CMK (cell line): ENCODE results near the gene RFXAP.

Experiments used
- DNase-seq: peaks from one replicate; pipeline ENCODE4 v3.0.0-alpha.2; 2010; ENCODE audit warnings: low read depth

Gene RFXAP

DNA sequence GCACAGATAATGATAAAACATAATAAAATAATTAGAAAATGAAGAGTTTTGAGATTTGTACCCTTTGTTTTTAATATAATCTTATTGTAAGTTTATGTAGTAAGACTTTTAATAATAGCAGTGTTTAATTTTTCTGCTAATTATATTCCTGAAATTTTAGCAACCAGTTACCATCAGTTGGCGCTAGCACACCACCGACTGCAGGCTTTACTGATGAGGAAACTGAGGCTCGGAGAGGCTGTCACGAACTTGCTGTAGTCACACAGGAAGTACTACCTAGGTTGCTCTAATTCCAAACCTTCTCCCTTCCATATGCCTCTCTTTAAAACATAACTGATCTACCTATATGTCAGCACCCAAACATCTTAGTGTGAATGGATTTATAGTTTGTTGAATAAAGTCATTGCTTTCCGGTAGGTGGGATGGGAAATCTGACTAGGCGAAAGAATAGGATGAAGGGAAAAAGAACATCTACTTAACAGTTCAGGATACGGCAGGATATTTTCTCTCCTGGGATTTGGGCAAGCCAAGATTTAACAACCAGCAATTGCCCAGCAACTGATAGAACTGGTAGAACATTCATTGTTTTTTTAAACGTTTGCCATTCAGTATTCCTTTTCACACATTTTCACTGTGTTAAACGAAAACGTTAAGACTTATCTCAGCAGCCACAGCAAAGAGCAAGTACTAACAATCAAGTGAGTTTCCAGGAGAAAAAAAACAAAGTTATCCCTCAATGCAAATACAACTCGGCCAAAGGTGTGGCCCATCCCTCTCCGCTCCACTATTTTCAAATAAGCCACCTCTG, 822 bp upstream of the RFXAP start:
- no peak for DNase-seq

DNA sequence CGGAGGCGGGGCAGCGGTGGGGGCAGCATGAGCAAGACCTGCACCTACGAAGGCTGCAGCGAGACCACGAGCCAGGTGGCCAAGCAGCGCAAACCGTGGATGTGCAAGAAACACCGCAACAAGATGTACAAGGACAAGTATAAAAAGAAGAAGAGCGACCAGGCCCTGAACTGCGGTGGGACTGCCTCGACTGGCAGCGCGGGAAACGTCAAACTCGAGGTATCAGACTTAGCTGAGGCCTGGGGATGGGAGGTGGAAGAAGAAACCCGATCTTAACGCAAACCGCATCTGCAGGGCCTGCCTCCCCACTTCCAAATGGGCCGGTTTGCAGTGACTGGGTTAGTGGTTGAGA, 693 bp downstream of the RFXAP start:
- no peak for DNase-seq

- no peak for DNase-seq
These were observed 1.2 kb downstream of the RFXAP start for GRCh38 chr13:36820222-36820621.

DNA sequence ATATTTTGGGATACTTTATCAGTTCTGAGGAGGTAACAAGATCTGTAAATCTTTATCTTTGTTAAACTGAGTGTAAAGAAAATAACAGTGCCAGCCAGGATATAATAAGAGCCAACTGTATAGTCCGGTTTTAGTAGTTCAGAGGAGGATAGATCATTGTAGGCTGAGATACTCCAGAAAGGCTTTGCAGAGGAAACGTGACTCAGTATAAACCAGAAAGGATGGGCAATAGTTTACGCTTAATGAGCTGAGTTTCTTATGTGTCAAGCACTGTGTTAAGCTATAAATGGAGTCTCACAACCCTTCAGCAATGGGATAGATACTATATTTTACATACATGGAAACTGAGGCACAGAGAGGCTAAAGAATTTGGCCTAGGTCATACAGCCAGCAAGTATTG, 3.8 kb downstream of the RFXAP start:
- DNase-seq: no peak

GRCh38 chr13:36829753-36830152, 10.7 kb downstream of the RFXAP start:
- DNase-seq: no peak

- DNase-seq: no peak
These were observed 12.3 kb downstream of the RFXAP start for GRCh38 chr13:36831291-36831690.

DNA sequence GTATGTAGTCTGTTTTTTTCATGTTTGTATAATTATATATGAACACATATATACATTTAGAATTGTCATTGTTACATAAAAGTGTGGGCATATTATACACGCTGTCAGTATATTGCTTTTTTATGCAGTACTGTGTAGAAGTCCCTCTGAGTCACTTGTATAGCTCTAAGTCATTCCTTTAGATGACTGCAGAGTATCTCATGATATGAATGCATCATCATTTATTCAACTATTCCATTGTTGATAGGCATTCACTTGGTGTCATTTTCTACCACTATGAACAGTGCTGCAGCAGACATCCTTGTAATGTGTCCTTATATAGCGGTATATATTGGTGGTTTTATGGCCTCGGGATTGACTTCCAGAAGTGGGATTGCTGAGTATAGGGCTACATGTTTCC, 15.3 kb downstream of the RFXAP start:
- no peak for DNase-seq

DNA sequence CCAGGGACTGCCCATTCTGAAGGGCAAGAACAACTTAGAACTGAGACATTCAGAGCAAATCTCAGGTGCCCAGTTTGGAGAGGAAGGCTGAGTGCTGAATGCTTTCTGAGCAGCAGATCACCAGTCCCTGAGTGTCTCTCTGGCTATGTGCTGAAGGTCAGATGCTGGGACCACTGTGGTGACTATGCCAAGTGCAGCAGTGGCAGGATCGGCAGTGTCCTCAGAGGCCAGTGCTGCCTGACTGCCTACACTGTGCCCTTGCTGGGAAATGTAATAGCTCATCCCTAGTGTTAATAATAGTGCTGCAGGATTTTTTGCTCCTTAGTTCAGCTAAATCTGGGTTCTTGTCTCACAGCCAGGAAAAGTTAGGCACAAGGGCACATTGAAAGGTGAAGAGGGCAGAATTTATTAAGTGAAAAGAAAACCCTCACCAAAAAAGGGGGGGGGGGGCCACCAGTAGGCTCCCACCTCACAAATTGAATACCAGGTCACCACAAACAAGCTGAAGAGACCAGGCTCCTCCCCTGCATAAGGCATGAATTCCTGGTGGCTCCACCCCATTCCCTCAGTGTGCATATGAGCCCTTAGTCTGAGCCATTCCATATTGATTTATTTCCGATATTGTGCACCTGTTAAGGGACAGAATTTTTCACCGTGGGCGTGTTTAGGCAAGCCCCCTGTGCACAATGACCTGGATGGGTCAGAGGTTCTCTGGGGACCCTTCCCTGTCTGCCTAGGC, 18.5 kb downstream of the RFXAP start:
- DNase-seq: no peak

DNA sequence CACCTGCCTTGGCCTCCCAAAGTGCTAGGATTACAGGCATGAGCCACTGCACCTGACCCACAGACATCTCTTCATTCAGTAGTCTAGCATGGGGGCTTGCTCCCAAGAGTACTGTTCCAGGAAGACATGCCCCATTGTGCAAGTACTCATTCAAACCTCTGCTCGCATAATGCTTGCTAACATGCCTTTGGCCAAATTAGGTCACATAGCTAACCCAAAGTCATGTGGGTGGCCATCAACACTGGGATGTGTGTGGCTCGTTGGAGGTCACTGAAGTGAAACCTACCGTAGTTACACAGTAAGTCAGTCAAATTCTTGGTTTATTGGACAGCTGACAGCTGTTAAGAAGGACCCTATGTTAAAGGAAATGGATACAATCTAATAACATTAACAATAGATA, 20.3 kb downstream of the RFXAP start:
- no peak for DNase-seq

GRCh38 chr13:36839981-36840380, 21.0 kb downstream of the RFXAP start:
- no peak for DNase-seq

- DNase-seq: no peak
These were observed 21.8 kb downstream of the RFXAP start for GRCh38 chr13:36840718-36841250.

DNA sequence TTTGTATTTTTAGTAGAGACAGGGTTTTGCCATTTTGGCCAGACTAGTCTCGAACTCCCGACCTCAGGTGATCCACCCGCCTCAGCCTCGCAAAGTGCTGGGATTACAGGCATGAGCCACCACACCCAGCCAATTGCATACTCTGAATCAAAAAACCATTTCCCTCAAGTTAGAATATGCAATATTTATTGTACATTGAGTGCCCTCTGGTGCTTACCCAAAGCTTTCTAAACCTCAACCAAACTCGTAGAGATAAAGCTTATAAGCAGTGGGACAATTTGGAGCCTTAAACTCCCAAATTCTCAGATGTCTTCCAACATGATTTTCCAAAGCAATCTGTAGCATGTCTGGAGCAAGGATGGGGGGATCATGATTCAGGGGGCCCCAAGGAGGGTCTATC, 22.4 kb downstream of the RFXAP start:
- DNase-seq: no peak

- DNase-seq: no peak
These were observed 28.6 kb downstream of the RFXAP start for GRCh38 chr13:36847606-36848005.

DNA sequence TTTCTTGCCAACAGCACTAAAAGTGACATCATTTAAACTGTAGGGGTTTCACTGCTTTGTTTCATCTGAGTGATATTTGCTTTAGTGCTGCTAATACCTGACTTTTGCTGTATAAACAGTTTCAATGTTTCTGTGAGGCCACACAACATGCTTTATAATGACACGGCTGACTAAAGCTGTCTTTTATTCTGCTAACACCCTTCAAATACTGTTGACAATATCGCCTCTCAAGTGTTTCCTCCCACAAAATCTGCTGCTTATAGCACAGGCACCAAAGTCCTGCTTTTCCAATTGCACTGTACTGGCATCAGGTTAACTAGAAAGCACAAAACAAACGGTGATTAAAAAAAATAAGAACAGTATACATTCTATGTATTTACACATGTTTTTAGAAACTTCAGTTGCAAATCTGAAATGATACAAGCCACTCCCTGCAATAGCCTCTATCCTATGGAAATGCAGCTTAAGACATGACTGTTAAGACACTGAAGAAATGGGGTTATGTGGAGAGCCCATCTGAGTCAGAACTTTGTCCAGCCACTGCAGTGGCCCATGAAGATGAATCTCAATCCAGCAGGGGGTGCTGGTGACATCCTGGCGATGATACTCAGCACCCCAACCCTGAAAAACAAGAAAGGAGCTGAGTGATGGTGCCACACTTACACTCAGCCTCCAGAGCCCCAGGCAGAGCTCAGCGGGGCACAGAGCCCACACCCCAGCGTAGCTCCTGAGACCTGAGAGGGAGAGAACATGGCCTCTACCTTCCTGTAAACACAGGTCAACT, 29.4 kb downstream of the RFXAP start:
- no peak for DNase-seq

DNA sequence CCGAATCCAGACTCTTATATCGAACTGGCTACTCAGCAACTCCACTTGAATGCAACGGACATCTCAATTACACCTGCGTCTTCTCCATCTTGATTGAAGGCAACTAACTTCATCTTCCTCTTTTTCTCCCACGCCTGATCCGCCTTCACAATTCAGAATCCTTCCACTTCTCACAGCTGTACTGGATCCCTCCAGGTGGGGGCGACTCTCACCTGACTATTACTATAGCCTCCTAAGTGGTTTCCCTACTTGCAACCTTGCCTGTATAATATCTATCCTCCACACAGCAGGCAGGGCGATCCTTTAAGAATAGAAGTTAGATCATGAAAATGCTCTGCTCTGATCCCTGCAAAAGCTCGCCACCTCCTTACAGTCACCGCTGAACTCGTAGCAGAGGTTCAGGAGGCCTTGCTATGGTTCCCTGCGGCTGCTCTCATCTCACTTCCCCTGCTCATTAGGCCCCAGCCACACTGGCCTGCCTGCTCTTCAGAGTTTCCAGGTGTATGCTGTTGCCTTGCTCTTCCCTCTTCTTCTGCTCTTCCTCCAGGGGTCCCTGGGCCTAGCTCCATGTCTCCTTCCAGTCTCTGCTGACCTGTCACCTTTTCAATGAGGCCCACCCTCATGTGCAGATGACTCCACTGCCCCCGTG, 31.9 kb downstream of the RFXAP start:
- no peak for DNase-seq

- DNase-seq: no peak
These were observed 38.2 kb downstream of the RFXAP start for GRCh38 chr13:36857253-36857652.

DNA sequence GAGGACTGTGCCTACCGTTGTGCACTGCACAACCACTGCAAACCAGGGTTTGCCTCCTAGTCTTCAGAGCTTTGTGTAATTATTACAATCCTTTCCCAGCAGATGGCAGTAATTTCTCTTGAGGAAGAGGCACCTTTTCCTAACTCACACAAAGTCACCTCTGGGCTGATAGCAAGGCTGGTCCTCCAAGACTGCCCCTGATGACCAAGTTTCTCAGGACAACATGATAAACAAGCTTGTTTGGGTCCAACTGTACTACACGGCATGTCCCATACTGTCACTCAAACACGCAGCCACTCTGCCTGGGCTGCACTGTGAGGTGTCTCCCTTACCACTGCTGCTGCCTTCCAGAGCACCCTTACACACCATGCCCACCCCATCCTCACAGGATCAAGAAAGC, 39.3 kb downstream of the RFXAP start:
- DNase-seq: peak; percentile 11

DNA sequence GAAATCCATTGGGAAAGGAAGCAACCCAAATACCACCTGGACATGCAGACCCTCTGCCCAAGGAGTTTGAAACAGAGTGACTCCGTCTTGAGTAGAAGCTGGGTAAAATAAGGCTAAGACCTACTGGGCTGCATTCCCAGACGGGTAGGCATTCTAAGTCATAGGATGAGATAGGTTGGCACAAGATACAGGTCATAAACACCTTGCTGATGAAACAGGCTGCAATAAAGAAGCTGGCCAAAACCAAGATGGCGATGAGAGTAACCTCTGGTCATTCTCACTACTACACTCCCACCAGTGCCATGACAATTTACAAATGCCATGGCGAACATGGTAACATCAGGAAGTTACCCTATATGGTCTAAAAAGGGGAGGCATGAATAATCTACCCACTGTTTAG, 40.2 kb downstream of the RFXAP start:
- no peak for DNase-seq

DNA sequence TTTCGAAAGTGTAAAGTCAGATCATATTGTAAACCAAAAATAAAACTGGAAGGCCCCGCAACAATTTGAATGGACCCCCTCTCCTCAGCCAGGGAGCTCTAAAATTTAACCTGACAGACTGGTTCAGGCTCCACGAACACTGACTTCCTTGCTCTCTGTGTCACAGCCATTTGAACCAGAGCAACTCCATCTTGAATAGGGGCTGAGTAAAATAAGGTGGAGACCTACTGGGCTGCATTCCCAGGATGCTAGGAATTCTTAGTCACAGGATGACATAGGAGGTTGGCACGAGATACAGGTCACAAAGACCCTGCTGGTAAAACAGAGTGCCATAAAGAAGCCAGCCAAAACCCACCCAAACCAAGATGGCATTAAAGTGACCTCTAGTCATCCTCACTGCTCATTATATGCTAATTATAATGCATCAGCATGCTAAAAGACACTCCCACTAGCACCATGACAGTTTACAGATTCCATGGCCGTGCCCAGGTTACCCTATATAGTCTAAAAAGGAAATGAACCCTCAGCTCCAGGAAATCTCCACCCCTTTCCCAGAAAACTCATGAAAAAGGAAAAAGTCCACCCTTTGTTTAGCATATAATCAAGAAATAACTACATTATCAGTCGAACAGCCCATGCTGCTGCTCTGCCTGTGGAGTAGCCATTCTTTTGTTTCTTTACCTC, 43.1 kb downstream of the RFXAP start:
- no peak for DNase-seq

DNA sequence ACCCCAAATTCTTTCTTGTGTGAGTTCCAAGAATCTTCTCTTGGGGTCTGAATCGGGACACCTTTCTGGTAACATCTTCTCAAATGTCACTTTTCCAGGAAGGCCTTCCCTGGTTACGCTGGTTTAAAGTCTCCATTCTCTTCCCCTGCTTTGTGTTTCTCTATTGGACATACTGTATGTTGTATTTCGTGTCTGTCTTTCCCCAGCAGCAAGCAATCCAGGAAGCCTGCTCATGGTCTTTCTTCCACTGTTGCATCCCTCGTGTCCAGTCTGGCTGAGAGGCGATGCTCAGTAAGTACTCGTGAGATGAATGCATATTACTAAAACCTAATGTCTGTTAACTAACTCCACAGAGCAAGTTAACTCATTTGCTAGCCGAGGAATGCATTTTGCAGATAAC, 43.7 kb downstream of the RFXAP start:
- no peak for DNase-seq

- DNase-seq: no peak
These were observed 46.2 kb downstream of the RFXAP start for GRCh38 chr13:36865265-36865664.

- no peak for DNase-seq
These were observed 47.2 kb downstream of the RFXAP start for GRCh38 chr13:36866232-36866631.
